Chondrocyte (in vitro differentiated cells): ENCODE measurements around the gene PCSK7. TPM values are rescaled to one million over a fixed set of nuclear protein-coding genes. Genes with fewer than 3 reads are reported as not detected.
A peak's percentile ranks its signal among the peaks of the same experiment; 100 is the strongest.

Source experiments
- DNase-seq: peaks from one replicate; pipeline ENCODE4 v3.0.0; 2021; ENCODE audit warnings: mixed read lengths, low spot score
- H3K27ac Mint-ChIP-seq: one replicate; pipeline ENCODE4 v1.8.0; 2021; ENCODE audit warnings: mild to moderate bottlenecking, moderate library complexity, mixed read lengths; ENCODE audit not compliant: unreplicated experiment
- H3K27me3 Mint-ChIP-seq: 2 replicates; pipeline ENCODE4 v1.8.0; 2021; ENCODE audit warnings: low read depth, mixed read lengths
- H3K36me3 Mint-ChIP-seq: 2 replicates; pipeline ENCODE4 v1.8.0; 2021; ENCODE audit warnings: low read depth, mixed read lengths
- H3K4me1 Mint-ChIP-seq: 2 replicates; pipeline ENCODE4 v1.8.0; 2021; ENCODE audit warnings: low read depth, mild to moderate bottlenecking, mixed read lengths
- H3K4me3 Mint-ChIP-seq: one replicate; pipeline ENCODE4 v1.8.0; 2021; ENCODE audit warnings: mild to moderate bottlenecking, moderate library complexity, mixed read lengths; ENCODE audit not compliant: unreplicated experiment
- H3K9me3 Mint-ChIP-seq: 2 replicates; pipeline ENCODE4 v1.8.0; 2021; ENCODE audit warnings: low read depth, mixed read lengths
- total RNA-seq: library from RNA; stranded (reverse); gene quantifications from 3 replicates; pipeline ENCODE4 v1.2.1, GENCODE V29; 2021
- TF ChIP-seq, protein P1 (sequence below): fragments of 200-600 bp; sonication (generic); IDR thresholded peaks from 2 replicates; pipeline ENCODE4 v1.5.0; 2021; ENCODE audit warnings: antibody characterized with exemption, mild to moderate bottlenecking, moderate library complexity

The PCSK7 gene
- total RNA-seq, 1 donor from 2014 or later: 43.0 TPM

DNA sequence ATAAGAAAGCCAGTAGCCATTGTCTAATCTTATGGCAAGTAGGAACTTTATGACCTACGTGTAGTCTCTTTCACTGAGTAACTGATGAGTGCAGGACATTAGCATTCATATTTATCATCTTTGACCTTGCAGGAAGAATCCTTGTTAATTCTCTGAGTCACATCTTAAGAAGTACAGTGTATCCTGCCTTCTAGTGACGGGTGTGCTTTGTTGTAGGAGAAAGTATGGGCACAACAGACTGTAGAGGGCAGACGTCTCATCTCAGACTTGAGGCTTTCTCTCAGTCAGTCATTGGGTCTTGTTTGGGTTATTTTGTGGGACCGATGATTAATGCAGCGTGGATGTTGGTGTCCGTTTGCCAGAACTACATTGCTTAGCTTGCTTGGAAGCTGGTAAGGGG, 7.4 kb upstream of the PCSK7 start:
- Mint-ChIP-seq H3K4me1 (peaks cover 7% of the 10 kb centered on the region), H3K4me3 (no peak overlapping the region), H3K36me3 (peaks cover 15% of the 10 kb centered on the region), H3K9me3 (no peaks in the 10 kb centered on the region), H3K27me3 (no peaks in the 10 kb centered on the region), H3K27ac (peak overlapping the region; percentile 50)
- DNase-seq: no peak
- TF ChIP-seq, protein P1, sequence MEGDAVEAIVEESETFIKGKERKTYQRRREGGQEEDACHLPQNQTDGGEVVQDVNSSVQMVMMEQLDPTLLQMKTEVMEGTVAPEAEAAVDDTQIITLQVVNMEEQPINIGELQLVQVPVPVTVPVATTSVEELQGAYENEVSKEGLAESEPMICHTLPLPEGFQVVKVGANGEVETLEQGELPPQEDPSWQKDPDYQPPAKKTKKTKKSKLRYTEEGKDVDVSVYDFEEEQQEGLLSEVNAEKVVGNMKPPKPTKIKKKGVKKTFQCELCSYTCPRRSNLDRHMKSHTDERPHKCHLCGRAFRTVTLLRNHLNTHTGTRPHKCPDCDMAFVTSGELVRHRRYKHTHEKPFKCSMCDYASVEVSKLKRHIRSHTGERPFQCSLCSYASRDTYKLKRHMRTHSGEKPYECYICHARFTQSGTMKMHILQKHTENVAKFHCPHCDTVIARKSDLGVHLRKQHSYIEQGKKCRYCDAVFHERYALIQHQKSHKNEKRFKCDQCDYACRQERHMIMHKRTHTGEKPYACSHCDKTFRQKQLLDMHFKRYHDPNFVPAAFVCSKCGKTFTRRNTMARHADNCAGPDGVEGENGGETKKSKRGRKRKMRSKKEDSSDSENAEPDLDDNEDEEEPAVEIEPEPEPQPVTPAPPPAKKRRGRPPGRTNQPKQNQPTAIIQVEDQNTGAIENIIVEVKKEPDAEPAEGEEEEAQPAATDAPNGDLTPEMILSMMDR: peak; percentile 69

GRCh38 chr11:117238221-117238620, 6.3 kb upstream of the PCSK7 start:
- DNase-seq: no peak
- H3K4me1 Mint-ChIP-seq: peaks cover 18% of the 10 kb centered on the region
- TF ChIP-seq, protein P1: no peak
- H3K4me3 Mint-ChIP-seq: no peak overlapping the region
- H3K36me3 Mint-ChIP-seq: peaks cover 14% of the 10 kb centered on the region
- H3K27ac Mint-ChIP-seq: peak overlapping the region; percentile 1
- no peaks in the 10 kb centered on the region for H3K9me3 Mint-ChIP-seq
- H3K27me3 Mint-ChIP-seq: no peaks in the 10 kb centered on the region

- Mint-ChIP-seq H3K9me3 (no peaks in the 10 kb centered on the region), H3K4me1 (peaks cover 38% of the 10 kb centered on the region), H3K4me3 (peak overlapping the region; percentile 89), H3K27ac (peak overlapping the region; percentile 63), H3K36me3 (peaks cover 10% of the 10 kb centered on the region), H3K27me3 (no peaks in the 10 kb centered on the region)
- TF ChIP-seq, protein P1: no peak
- no peak for DNase-seq
Measured at GRCh38 chr11:117232911-117233409, 1.1 kb upstream of the PCSK7 start.

DNA sequence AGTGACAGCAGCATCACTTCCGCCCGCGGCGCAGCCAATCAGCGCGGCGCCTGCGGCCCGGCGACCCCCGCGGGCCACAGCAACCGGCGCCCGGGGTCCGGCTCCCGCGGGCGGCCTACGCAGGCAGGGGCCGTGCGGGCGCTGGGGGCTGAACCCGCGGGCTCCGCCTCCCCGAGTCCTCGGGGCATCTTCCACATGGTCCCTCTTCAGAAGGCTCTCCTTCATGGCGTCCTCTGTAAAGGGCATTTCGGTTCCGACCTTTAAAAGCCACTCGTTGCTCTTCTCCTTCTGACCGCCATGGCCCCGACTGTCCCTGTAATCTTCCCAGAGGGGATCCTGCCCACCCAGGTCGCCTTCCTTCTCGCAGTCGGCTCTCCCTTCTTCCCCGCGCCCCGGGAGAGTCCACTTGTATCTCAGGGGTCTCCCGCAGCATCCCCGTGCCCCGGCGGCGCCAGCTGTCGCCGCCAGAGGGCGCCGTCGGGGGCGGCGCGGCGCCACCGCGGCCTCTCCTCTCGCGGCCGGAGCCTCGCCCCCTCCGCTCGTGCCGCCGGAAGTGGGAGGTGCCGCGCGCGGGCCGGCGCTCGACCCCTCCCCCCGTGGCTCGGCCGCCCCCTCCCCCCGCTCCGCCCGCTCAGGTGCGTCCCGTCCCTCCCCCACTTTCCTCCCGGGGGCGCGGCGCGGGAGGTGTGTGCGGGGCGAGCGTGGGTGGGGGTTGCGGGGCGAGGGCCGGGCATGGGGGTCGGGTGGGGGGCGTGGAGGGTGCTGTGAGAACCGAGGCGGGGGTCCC, 412 bp upstream of the PCSK7 start, which contains the start of gene RNF214:
Gene RNF214 (plus strand): TSS at position 580 of the 787 bp plus-strand sequence. CDS start 1,602 bp downstream, outside the sequence.
- no peaks in the 10 kb centered on the region for H3K27me3 Mint-ChIP-seq
- DNase-seq: no peak
- peak within 1 kb of the TSS; percentile 99 for H3K27ac Mint-ChIP-seq
- TF ChIP-seq, protein P1: peak; percentile 91
- H3K4me3 Mint-ChIP-seq: peak within 1 kb of the TSS; percentile 98
- H3K36me3 Mint-ChIP-seq: peaks cover 10% of the 10 kb centered on the region
- H3K4me1 Mint-ChIP-seq: peaks cover 38% of the 10 kb centered on the region
- no peaks in the 10 kb centered on the region for H3K9me3 Mint-ChIP-seq

DNA sequence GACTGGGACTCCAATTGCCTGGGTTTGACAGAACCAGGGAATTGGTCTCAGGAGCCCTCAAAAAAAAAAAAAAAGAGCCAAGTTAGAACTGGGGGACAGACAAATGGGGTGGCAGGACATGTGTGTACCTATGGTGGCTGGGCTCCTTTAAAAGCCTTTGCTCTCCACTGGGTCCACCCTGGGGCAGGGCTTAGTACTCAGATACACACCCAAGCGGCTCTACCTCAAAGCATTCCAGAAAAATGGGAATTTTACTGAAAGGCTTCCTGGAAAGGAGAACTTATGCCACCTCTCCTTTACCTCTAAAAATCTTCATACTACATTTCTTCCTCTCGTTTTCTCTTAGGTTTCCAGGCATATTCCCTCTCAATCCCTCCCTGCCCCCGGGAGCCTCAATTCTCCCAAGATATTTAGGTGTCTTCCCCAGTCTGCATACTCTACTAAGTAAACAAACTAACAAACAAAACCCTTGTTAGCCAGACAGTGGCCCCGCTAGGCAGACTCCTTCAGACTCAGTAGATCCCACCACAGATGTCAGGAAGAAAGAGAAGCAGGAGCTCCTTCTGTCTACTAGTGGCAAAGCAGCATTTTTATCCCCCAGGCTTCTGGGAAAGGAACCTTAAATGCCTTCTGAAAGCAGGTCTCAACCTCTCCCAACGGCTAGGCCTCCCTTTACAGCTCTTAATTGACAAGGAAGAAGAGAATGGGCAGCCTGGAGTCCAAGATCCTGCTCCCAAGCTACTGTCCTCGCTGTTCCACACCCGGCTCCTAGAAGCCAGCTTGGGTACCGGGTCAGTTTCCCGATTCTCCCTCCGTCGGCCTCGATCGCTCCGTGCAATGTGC, 653 bp downstream of the PCSK7 start:
- no peak for DNase-seq
- H3K4me3 Mint-ChIP-seq: peak overlapping the region; percentile 98
- H3K27ac Mint-ChIP-seq: peak overlapping the region; percentile 93
- H3K27me3 Mint-ChIP-seq: no peaks in the 10 kb centered on the region
- peaks cover 43% of the 10 kb centered on the region for H3K4me1 Mint-ChIP-seq
- TF ChIP-seq, protein P1: no peak
- peaks cover 12% of the 10 kb centered on the region for H3K36me3 Mint-ChIP-seq
- no peaks in the 10 kb centered on the region for H3K9me3 Mint-ChIP-seq
